H1 (cell line): ENCODE measurements around the gene COL16A1. TPM values are rescaled to one million over a fixed set of nuclear protein-coding genes. Genes with fewer than 3 reads are reported as not detected.
A peak's percentile ranks its signal among the peaks of the same experiment; 100 is the strongest.

Experiments
- HDAC2 ChIP-seq, 2 experiments: fragments of 300-600 bp in 1 of 2; sonication (generic) in 1 of 2; IDR thresholded peaks; 2 replicates each; pipeline ENCODE4 v1.6.1; 2011 to 2012; ENCODE audit warnings: low read depth in 2 of 2, low read length in 2 of 2, mild to moderate bottlenecking in 2 of 2, moderate library complexity in 2 of 2, borderline replicate concordance in 1 of 2, inconsistent platforms in 1 of 2
- polyA plus RNA-seq, 7 experiments: library from polyadenylated mRNA; depleted of rRNA in 3 of 7; stranded (reverse) in 5 of 7; unstranded in 2 of 7; fragments of >200 nt in 5 of 7; fragments of 200-250 nt in 2 of 7; gene quantifications; 1 replicate in 5 of 7; 2 replicates in 1 of 7; 4 replicates in 1 of 7; pipeline versions ENCODE4 v1.2.1 to v1.2.3, GENCODE V29; 2011 to 2013; ENCODE audit warnings: missing spikeins in 2 of 7, mixed read lengths in 2 of 7
- total RNA-seq: library from RNA; stranded (reverse); fragmentation: NEBNext Ultra II Directional; extraction: Animal tissue kit (Norgen Biotek cat#: 25700); gene quantifications from 2 replicates; pipeline ENCODE4 v1.2.1, GENCODE V29; 2021

Gene COL16A1
- total and polyA plus RNA-seq, 2 of the 8 experiments (the other 6 are each of a cell fraction or from before 2014, with no cell fraction given) = 2.0 to 10.5 TPM

- 0 out of 4 replicates have a peak, but pooled peaks have one; percentile 4 to 40 for TF ChIP-seq HDAC2 (IDR thresholded peaks at IDR 0.05; ENCODE audit: borderline replicate concordance in 1 of 2, low read depth in 2 of 2, low read length in 2 of 2)
Measured at GRCh38 chr1:31644560-31645273, 59.1 kb downstream of the COL16A1 start, which contains the start of gene PEF1 (continued).
